ENCODE measurements around the gene RHBDL3. TPM values are rescaled to one million over a fixed set of nuclear protein-coding genes. Genes with fewer than 3 reads are reported as not detected.
A peak's percentile ranks its signal among the peaks of the same experiment; 100 is the strongest.

The RHBDL3 gene
- total RNA-seq, 1 experiment from 2014 or later, result not detected

DNA sequence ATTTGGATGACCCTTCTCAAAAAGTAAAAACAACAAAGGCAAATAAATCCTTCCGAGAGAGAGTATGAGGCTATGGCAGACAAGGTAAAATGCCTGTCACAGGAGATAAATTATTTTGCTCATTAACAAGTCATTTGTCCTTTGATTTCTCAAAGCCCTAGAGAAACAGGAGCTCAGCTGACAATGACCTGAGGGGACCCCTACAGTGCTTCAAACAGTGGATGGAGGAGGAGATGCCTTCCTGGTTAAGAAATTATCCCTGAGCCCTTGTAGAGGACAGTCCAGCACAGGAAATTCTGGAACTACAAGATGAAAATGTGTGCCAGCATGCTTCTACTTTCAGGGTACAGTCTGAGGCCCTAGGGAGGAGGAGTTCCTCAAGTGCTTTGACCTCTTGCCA is 24.0 kb upstream of the RHBDL3 start:
- Mint-ChIP-seq H3K36me3 (ENCODE audit: insufficient read depth, unreplicated experiment) (peaks cover 6% of the 10 kb centered on the region), H3K9me3 (ENCODE audit: unreplicated experiment) (no peaks in the 10 kb centered on the region), H3K4me3 (ENCODE audit: unreplicated experiment) (no peak overlapping the region), H3K4me1 (ENCODE audit: insufficient read depth, unreplicated experiment) (no peaks in the 10 kb centered on the region), H3K27me3 (ENCODE audit: insufficient read depth, unreplicated experiment) (no peaks in the 10 kb centered on the region), H3K27ac (ENCODE audit: low read depth, unreplicated experiment) (no peak overlapping the region)
- POLR2A ChIA-PET, result interaction anchor here (0.6 to 1.0 kb wide), 2 partner anchors 34 to 110 kb away, joined by 3 read pairs; no protein-coding TSS in a partner anchor
- no peak for DNase-seq (ENCODE audit: unreplicated experiment)
- TF ChIP-seq, protein P1, sequence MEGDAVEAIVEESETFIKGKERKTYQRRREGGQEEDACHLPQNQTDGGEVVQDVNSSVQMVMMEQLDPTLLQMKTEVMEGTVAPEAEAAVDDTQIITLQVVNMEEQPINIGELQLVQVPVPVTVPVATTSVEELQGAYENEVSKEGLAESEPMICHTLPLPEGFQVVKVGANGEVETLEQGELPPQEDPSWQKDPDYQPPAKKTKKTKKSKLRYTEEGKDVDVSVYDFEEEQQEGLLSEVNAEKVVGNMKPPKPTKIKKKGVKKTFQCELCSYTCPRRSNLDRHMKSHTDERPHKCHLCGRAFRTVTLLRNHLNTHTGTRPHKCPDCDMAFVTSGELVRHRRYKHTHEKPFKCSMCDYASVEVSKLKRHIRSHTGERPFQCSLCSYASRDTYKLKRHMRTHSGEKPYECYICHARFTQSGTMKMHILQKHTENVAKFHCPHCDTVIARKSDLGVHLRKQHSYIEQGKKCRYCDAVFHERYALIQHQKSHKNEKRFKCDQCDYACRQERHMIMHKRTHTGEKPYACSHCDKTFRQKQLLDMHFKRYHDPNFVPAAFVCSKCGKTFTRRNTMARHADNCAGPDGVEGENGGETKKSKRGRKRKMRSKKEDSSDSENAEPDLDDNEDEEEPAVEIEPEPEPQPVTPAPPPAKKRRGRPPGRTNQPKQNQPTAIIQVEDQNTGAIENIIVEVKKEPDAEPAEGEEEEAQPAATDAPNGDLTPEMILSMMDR (IDR thresholded peaks at IDR 0.05; ENCODE audit: unreplicated experiment), result no peak
- BruUV-seq (replicated peaks), result no TSS peak
- intact Hi-C loops (cut with micrococcal nuclease), result no loop called here
- CTCF ChIA-PET, result interaction anchor here (0.5 to 0.9 kb wide), 2 partner anchors 12 to 19 kb away, joined by 3 read pairs; no protein-coding TSS in a partner anchor

DNA sequence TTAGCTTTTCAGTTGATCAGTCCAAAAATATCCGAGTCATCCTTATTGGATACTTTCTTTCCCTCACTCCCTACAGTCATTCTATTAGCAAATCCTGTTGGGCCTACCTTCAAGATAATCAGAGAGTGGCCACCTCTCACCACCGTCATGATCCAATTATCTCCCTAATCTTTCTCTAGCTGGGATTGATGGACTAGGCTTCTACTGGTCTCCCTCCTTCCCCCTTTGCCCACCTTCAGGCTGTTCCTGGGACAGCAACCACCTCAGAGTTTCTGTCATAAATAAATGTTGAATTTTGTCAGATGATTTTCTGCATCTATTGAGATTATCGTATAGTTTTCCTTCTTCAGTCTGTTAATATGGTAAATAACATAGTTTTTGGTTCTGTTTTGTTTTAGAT is 16.2 kb upstream of the RHBDL3 start:
- TF ChIP-seq, protein P1 (IDR thresholded peaks at IDR 0.05; ENCODE audit: unreplicated experiment), result no peak
- no peaks in the 10 kb centered on the region for H3K4me1 Mint-ChIP-seq (ENCODE audit: insufficient read depth, unreplicated experiment)
- DNase-seq (ENCODE audit: unreplicated experiment), result no peak
- no TSS peak for BruUV-seq (replicated peaks)
- H3K27ac Mint-ChIP-seq (ENCODE audit: low read depth, unreplicated experiment), result no peak overlapping the region
- no peaks in the 10 kb centered on the region for H3K27me3 Mint-ChIP-seq (ENCODE audit: insufficient read depth, unreplicated experiment)
- POLR2A ChIA-PET, result no interaction called here
- no peaks in the 10 kb centered on the region for H3K36me3 Mint-ChIP-seq (ENCODE audit: insufficient read depth, unreplicated experiment)
- CTCF ChIA-PET, result interaction anchor here (0.7 to 0.8 kb wide), 2 partner anchors 12 to 1435 kb away, joined by 3 to 4 read pairs; no protein-coding TSS in a partner anchor
- H3K9me3 Mint-ChIP-seq (ENCODE audit: unreplicated experiment), result no peaks in the 10 kb centered on the region
- H3K4me3 Mint-ChIP-seq (ENCODE audit: unreplicated experiment), result no peak overlapping the region
- intact Hi-C loops (cut with micrococcal nuclease), result no loop called here

DNA sequence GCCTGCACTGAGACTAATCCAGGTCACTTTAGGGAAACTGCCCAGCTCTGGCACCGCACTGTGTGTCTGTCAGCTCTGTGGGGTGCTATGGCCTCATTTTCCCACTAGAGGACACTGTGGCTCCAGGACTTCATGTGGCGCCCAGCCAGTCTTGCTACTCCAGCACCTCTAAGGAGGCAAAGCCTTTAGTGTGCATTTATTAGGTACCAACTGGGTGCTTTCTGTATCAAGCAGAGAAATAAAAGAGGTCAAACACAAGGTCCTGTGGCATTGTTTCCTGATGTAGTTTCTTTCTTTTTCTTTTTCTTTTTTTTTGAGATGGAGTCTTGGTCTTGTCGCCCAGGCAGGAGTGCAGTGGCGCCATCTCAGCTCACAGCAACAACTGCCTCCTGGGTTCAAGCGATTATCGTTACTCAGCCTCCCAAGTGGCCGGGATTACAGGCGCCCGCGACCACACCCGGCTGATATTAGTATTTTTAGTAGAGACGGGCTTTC is 12.5 kb upstream of the RHBDL3 start:
- CTCF ChIA-PET, result interaction anchor here (0.6 to 2.6 kb wide), 17 partner anchors 10 to 1204 kb away, joined by 3 to 18 read pairs (median 3); partner anchors contain the start of gene C17orf75
- no peaks in the 10 kb centered on the region for H3K9me3 Mint-ChIP-seq (ENCODE audit: unreplicated experiment)
- H3K27ac Mint-ChIP-seq (ENCODE audit: low read depth, unreplicated experiment), result no peak overlapping the region
- no peaks in the 10 kb centered on the region for H3K36me3 Mint-ChIP-seq (ENCODE audit: insufficient read depth, unreplicated experiment)
- TF ChIP-seq, protein P1 (IDR thresholded peaks at IDR 0.05; ENCODE audit: unreplicated experiment), result peak; percentile 92
- intact Hi-C loops (cut with micrococcal nuclease), result loop anchor here (1.0 to 10.0 kb wide), 4 partner anchors 66 to 1502 kb away; partner anchors contain the start of gene PSMD11
- no peaks in the 10 kb centered on the region for H3K27me3 Mint-ChIP-seq (ENCODE audit: insufficient read depth, unreplicated experiment)
- H3K4me1 Mint-ChIP-seq (ENCODE audit: insufficient read depth, unreplicated experiment), result no peaks in the 10 kb centered on the region
- BruUV-seq (replicated peaks), result no TSS peak
- DNase-seq (ENCODE audit: unreplicated experiment), result peak; percentile 82
- POLR2A ChIA-PET, result interaction anchor here (0.6 kb wide), 2 partner anchors 33 to 101 kb away, joined by 3 to 4 read pairs; no protein-coding TSS in a partner anchor
- no peak overlapping the region for H3K4me3 Mint-ChIP-seq (ENCODE audit: unreplicated experiment)

DNA sequence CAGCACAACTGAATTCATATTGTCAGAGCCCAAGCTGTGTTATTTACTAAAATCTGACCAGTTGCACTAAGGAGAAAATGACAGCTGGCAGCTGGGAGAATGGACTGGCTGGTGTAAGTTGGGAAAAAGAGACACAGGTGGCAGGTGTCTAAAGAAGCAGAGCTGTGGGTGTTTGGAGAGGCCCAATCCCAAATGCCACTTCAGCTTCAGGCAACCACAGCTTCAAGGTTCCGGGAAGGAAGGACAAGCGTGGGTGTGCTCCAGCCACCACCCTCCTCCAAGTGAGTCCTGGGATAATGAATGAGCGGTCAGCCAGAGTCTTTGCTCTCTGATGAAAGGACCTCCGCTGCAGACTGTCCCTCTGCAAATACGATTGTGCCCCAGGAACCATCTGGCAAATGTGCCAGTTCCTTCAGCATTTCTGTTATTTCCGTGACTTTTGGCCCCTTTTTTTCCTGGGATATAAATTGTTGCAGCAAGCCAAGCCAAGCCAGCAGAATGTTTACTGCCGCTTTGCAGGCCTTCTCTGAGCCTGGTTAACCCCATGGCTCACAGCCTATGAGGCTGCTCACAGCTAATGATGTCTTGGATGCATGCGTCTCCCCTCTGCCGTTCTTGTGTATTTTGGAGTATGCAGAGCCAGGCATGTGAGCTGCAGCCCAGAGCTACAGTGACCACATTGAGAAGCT is 9.5 kb upstream of the RHBDL3 start:
- no TSS peak for BruUV-seq (replicated peaks)
- Mint-ChIP-seq H3K27ac (ENCODE audit: low read depth, unreplicated experiment) (no peak overlapping the region), H3K36me3 (ENCODE audit: insufficient read depth, unreplicated experiment) (no peaks in the 10 kb centered on the region), H3K4me1 (ENCODE audit: insufficient read depth, unreplicated experiment) (peaks cover 7% of the 10 kb centered on the region), H3K9me3 (ENCODE audit: unreplicated experiment) (no peaks in the 10 kb centered on the region), H3K27me3 (ENCODE audit: insufficient read depth, unreplicated experiment) (peaks cover 6% of the 10 kb centered on the region), H3K4me3 (ENCODE audit: unreplicated experiment) (no peak overlapping the region)
- intact Hi-C loops (cut with micrococcal nuclease), result loop anchor here (10.0 kb wide), 1 partner anchor 1499 kb away; no protein-coding TSS in a partner anchor
- CTCF ChIA-PET, result interaction anchor here (0.7 to 1.0 kb wide), 3 partner anchors 14 to 115 kb away, joined by 3 to 7 read pairs (median 4); no protein-coding TSS in a partner anchor
- POLR2A ChIA-PET, result interaction anchor here (0.6 kb wide), 1 partner anchor 130 kb away, joined by 3 read pairs; no protein-coding TSS in a partner anchor
- TF ChIP-seq, protein P1 (IDR thresholded peaks at IDR 0.05; ENCODE audit: unreplicated experiment), result no peak
- no peak for DNase-seq (ENCODE audit: unreplicated experiment)
